ENCODE data around the gene ADGRD1.

DNA sequence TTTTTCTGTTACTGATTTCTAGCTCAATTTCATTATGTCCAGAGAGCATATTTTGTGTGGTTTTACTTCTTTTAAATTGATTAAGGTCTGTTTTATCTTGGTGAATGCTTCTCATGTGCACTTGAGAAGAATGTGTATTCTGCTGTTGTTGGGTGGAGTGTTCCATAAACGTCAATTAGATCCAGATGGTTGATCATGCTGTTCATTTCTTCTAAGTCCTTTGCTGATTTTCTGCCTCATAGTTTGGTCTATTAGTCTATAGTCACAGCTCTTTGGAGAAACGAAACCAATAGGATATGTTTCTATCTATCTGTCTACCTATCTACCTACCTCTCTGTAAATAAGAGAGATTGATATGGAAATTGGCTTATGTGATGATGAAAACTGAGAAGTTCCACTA, 17.1 kb upstream of the ADGRD1 start:
- no peak for TF ChIP-seq POLR2AphosphoS5 (IDR thresholded peaks at IDR 0.05; ENCODE audit: borderline replicate concordance, low read depth, low read length)
- no peak for TF ChIP-seq EZH2 (IDR thresholded peaks at IDR 0.05)
- no peak for TF ChIP-seq FOXP2 (optimal IDR thresholded peaks at IDR 0.05; ENCODE audit: control extremely low read depth, extremely low read length, insufficient read depth)

Measured in SK-N-MC (cell line).